GM18526 (cell line): ENCODE results near the gene BRK1.

Source experiments
- POLR2A ChIP-seq: IDR thresholded peaks from 3 replicates; pipeline ENCODE4 v1.6.1; 2011; ENCODE audit not compliant: insufficient read length; ENCODE audit errors: extremely low read depth

BRK1 gene

DNA sequence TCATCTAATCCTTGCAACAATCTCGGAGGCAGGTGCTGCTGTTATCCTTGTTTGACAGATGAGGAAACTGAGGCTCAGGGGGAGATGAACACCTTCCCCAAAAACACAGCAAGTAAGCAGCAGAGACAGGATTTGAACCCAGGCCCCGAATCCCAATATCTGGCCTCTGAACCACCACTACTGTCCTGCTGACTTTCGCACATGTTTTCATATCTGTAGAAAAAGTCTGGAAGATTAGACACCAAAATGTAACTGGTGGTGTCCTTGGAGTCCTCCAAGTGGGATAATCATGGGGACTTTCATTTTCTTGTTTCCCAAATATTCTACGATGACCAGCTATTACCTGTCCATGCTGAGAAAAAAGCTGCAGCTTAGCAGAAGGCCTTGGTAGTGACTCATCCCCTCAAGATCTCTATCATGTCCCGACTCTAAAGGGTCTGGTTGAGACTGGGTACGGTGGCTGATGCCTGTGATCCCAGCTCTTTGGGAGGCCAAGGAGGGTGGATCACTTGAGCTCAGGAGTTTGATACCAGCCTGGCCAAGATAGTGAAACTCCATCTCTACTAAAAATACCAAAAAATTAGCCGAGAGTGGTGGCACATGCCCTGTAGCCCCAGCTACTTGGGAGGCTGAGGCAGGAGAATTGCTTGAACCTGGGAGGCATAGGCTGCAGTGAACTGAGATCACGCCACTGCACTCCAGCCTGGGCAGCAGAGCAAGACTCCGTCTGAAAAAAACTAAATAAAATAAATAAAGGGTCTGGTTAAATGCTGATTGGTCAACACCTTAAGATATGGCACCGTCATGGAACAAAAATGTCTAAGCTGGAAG is 57.8 kb downstream of the BRK1 start:
- TF ChIP-seq POLR2A: no peak

- no peak for TF ChIP-seq POLR2A
These were observed 58.5 kb downstream of the BRK1 start for GRCh38 chr3:10173926-10174435.
